H1 (cell line): ENCODE measurements around the gene TP73. TPM values are rescaled to one million over a fixed set of nuclear protein-coding genes. Genes with fewer than 3 reads are reported as not detected.

Experiments used
- CTCF ChIA-PET: fragments of 300-600 bp; sonication (Branson Sonifier 250); formaldehyde crosslinking; loops from one replicate; lab custom pipeline; 2021; ENCODE audit not compliant: partially characterized antibody; lab: Charles Lee
- POLR2A ChIA-PET: fragments of 300-600 bp; sonication (Branson Sonifier 250); formaldehyde crosslinking; loops from one replicate; lab custom pipeline; 2021; ENCODE audit warnings: inconsistent platforms; ENCODE audit not compliant: partially characterized antibody; lab: Charles Lee
- DNase-seq, 2 experiments: peaks; one replicate each; pipeline versions ENCODE4 v3.0.0 to v3.0.0-alpha.2; 2010 to 2022; ENCODE audit warnings: low spot score in 2 of 2, low read depth in 1 of 2, mixed read lengths in 1 of 2
- FAIRE-seq: peaks from 2 replicates; lab custom pipeline; 2011; peaks lifted over from hg19 to GRCh38; lab: Jason Lieb, UNC
- H2AFZ ChIP-seq: 2 replicates; pipeline ENCODE4 v1.8.1; 2012; ENCODE audit warnings: low read length, inconsistent platforms
- H2AK5ac ChIP-seq: 2 replicates; pipeline ENCODE4 v1.6.1; 2013; ENCODE audit warnings: low read depth, low read length
- H2BK120ac ChIP-seq: replicated peaks from 2 replicates; pipeline ENCODE3; 2013; ENCODE audit warnings: low read depth, low read length, inconsistent platforms
- H2BK12ac ChIP-seq: 2 replicates; pipeline ENCODE4 v1.6.1; 2013; ENCODE audit warnings: low read depth, low read length
- H2BK15ac ChIP-seq: 2 replicates; pipeline ENCODE4 v1.6.1; 2013; ENCODE audit warnings: low read length
- H2BK20ac ChIP-seq: 2 replicates; pipeline ENCODE4 v1.6.1; 2013; ENCODE audit warnings: low read length
- H2BK5ac ChIP-seq: 2 replicates; pipeline ENCODE4 v1.6.1; 2013; ENCODE audit warnings: low read depth, low read length
- H3K14ac ChIP-seq: 2 replicates; pipeline ENCODE4 v1.6.1; 2013; ENCODE audit warnings: inconsistent platforms; ENCODE audit not compliant: insufficient read length
- H3K18ac ChIP-seq: 2 replicates; pipeline ENCODE4 v1.6.1; 2013; ENCODE audit warnings: low read length; ENCODE audit errors: extremely low read depth
- H3K23ac ChIP-seq: 2 replicates; pipeline ENCODE4 v1.6.1; 2013; ENCODE audit warnings: inconsistent platforms; ENCODE audit not compliant: insufficient read length
- H3K23me2 ChIP-seq: 2 replicates; pipeline ENCODE4 v1.6.1; 2013; ENCODE audit warnings: low read depth, low read length
- H3K27ac ChIP-seq: 2 replicates; pipeline ENCODE4 v1.6.1; 2011; ENCODE audit warnings: low read depth, low read length, inconsistent platforms
- H3K27me3 ChIP-seq, 4 experiments: replicated peaks in 1 of 4; 1 replicate in 1 of 4; 2 replicates in 3 of 4; pipeline versions ENCODE4 v1.6.1 to v1.8.1; 2011 to 2013; ENCODE audit warnings: low read length in 3 of 4, mild to moderate bottlenecking in 3 of 4, inconsistent platforms in 2 of 4, mixed read lengths in 2 of 4, moderate library complexity in 1 of 4; ENCODE audit not compliant: control insufficient read depth in 3 of 4, insufficient read depth in 3 of 4; ENCODE audit errors: extremely low read depth in 1 of 4
- H3K36me3 ChIP-seq, 4 experiments: 2 replicates each; pipeline versions ENCODE4 v1.6.1 to v1.8.1; 2011 to 2013; ENCODE audit warnings: mild to moderate bottlenecking in 4 of 4, low read length in 3 of 4, moderate library complexity in 2 of 4, control low read depth in 1 of 4, inconsistent platforms in 1 of 4; ENCODE audit not compliant: insufficient read depth in 4 of 4, control insufficient read depth in 2 of 4
- H3K4ac ChIP-seq: replicated peaks from 2 replicates; pipeline ENCODE3; 2013; ENCODE audit warnings: low read length, low read depth, mixed read lengths, inconsistent platforms; ENCODE audit not compliant: insufficient read length
- H3K4me1 ChIP-seq, 4 experiments: replicated peaks in 1 of 4; 1 replicate in 1 of 4; 2 replicates in 3 of 4; pipeline versions ENCODE4 v1.6.1 to v1.8.1; 2011 to 2013; ENCODE audit warnings: low read length in 3 of 4, inconsistent platforms in 2 of 4, mixed read lengths in 1 of 4; ENCODE audit not compliant: insufficient read depth in 4 of 4, control insufficient read depth in 3 of 4
- H3K4me2 ChIP-seq, 2 experiments: 2 replicates each; pipeline versions ENCODE4 v1.6.1 to v1.8.1; 2011 to 2013; ENCODE audit warnings: low read depth in 2 of 2, low read length in 2 of 2, control low read depth in 1 of 2, inconsistent platforms in 1 of 2, mild to moderate bottlenecking in 1 of 2; ENCODE audit not compliant: insufficient read depth in 1 of 2
- H3K4me3 ChIP-seq, 4 experiments: fragments of 200-600, 300-600 bp in 1 of 4; sonication (generic), shearing (Covaris generic), sonication (Bioruptor Twin) in 1 of 4; 2 replicates each; pipeline versions ENCODE4 v1.5.1 to v1.8.1; 2011 to 2016; ENCODE audit warnings: low read length in 4 of 4, low read depth in 3 of 4, control low read depth in 2 of 4, inconsistent platforms in 2 of 4, mild to moderate bottlenecking in 2 of 4, mixed read lengths in 1 of 4, moderate library complexity in 1 of 4; ENCODE audit not compliant: insufficient read depth in 2 of 4; ENCODE audit errors: extremely low read depth in 1 of 4
- H3K56ac ChIP-seq: replicated peaks from 2 replicates; pipeline ENCODE3; 2013; ENCODE audit warnings: low read depth, mild to moderate bottlenecking, mixed read lengths, low read length, inconsistent platforms; ENCODE audit not compliant: insufficient read length
- H3K79me1 ChIP-seq: 2 replicates; pipeline ENCODE4 v1.6.1; 2013; ENCODE audit warnings: low read depth, low read length, control low read depth
- H3K79me2 ChIP-seq, 2 experiments: 2 replicates each; pipeline versions ENCODE4 v1.6.1 to v1.8.1; 2012 to 2013; ENCODE audit warnings: low read length in 2 of 2, mild to moderate bottlenecking in 2 of 2, inconsistent platforms in 1 of 2; ENCODE audit not compliant: insufficient read depth in 2 of 2, control insufficient read depth in 1 of 2
- H3K9ac ChIP-seq, 4 experiments: replicated peaks in 1 of 4; 1 replicate in 1 of 4; 2 replicates in 3 of 4; pipeline versions ENCODE4 v1.6.1 to v1.8.1; 2011 to 2013; ENCODE audit warnings: low read depth in 3 of 4, low read length in 3 of 4, control low read depth in 2 of 4, mild to moderate bottlenecking in 2 of 4, moderate library complexity in 2 of 4, inconsistent platforms in 1 of 4; ENCODE audit errors: extremely low read depth in 1 of 4
- H3K9me3 ChIP-seq, 2 experiments: 2 replicates each; pipeline versions ENCODE4 v1.6.1 to v1.8.1; 2012 to 2013; ENCODE audit warnings: mild to moderate bottlenecking in 2 of 2, moderate library complexity in 2 of 2, control low read depth in 1 of 2, inconsistent platforms in 1 of 2, low read depth in 1 of 2, low read length in 1 of 2, mixed read lengths in 1 of 2; ENCODE audit not compliant: insufficient read depth in 2 of 2
- H4K20me1 ChIP-seq, 2 experiments: replicated peaks in 1 of 2; 2 replicates each; pipeline versions ENCODE3 to v1.8.1; 2011 to 2013; ENCODE audit warnings: inconsistent platforms in 2 of 2, low read length in 2 of 2, mild to moderate bottlenecking in 1 of 2; ENCODE audit not compliant: insufficient read depth in 2 of 2, control insufficient read depth in 1 of 2
- H4K5ac ChIP-seq: 2 replicates; pipeline ENCODE4 v1.6.1; 2013; ENCODE audit warnings: low read length, low read depth, mixed read lengths, inconsistent platforms; ENCODE audit not compliant: insufficient read length
- H4K8ac ChIP-seq: 2 replicates; pipeline ENCODE4 v1.8.0; 2013; ENCODE audit warnings: mild to moderate bottlenecking, moderate library complexity, low read length, inconsistent platforms; ENCODE audit not compliant: insufficient read depth; ENCODE audit errors: extremely low read depth
- H4K91ac ChIP-seq: replicated peaks from 2 replicates; pipeline ENCODE3; 2013; ENCODE audit warnings: low read length, mixed read lengths, inconsistent platforms; ENCODE audit not compliant: insufficient read length
- ASH2L ChIP-seq: fragments of 200-600, 300-600 bp; sonication (generic); IDR thresholded peaks from one replicate; pipeline ENCODE4 v1.7.1; 2017; ENCODE audit warnings: low read length
- EZH2 ChIP-seq: fragments of 200-600 bp; sonication (generic); IDR thresholded peaks from 2 replicates; pipeline ENCODE4 v1.7.1; 2012; ENCODE audit warnings: low read depth, mild to moderate bottlenecking, moderate library complexity, low read length, inconsistent platforms; ENCODE audit not compliant: severe bottlenecking
- RFX5 ChIP-seq: IDR thresholded peaks from 2 replicates; pipeline ENCODE4 v1.6.1; 2011; ENCODE audit warnings: low read depth, low read length, improper control_type of control experiment, borderline replicate concordance
- SIN3A ChIP-seq, 2 experiments: IDR thresholded peaks in 1 of 2; conservative IDR thresholded peaks in 1 of 2; 2 replicates each; pipeline ENCODE4 v1.6.1; 2011 to 2012; ENCODE audit warnings: low read length in 2 of 2, improper control_type of control experiment in 1 of 2, low read depth in 1 of 2, mild to moderate bottlenecking in 1 of 2
- WGBS, 2 experiments: shearing (Covaris generic) in 1 of 2; methylation state at CpG; one replicate each; pipeline versions ENCODE4 v1.1.6 to v1.1.7; 2013 to 2015; ENCODE audit warnings: low lambda C conversion rate in 2 of 2, mixed read lengths in 2 of 2, inconsistent platforms in 1 of 2, low coverage in 1 of 2, missing lambda C conversion rate in 1 of 2; ENCODE audit not compliant: insufficient replicate concordance in 2 of 2, insufficient coverage in 1 of 2, insufficient read length in 1 of 2; ENCODE audit errors: extremely low coverage in 1 of 2, missing lambda C conversion rate in 1 of 2; 5-methylcytosine and 5-hydroxymethylcytosine counted together
- polyA plus RNA-seq, 7 experiments: library from polyadenylated mRNA; depleted of rRNA in 3 of 7; stranded (reverse) in 5 of 7; unstranded in 2 of 7; fragments of >200 nt in 5 of 7; fragments of 200-250 nt in 2 of 7; gene quantifications; 1 replicate in 5 of 7; 2 replicates in 1 of 7; 4 replicates in 1 of 7; pipeline versions ENCODE4 v1.2.1 to v1.2.3, GENCODE V29; 2011 to 2013; ENCODE audit warnings: missing spikeins in 2 of 7, mixed read lengths in 2 of 7
- total RNA-seq: library from RNA; stranded (reverse); fragmentation: NEBNext Ultra II Directional; extraction: Animal tissue kit (Norgen Biotek cat#: 25700); gene quantifications from 2 replicates; pipeline ENCODE4 v1.2.1, GENCODE V29; 2021

Gene TP73
- total and polyA plus RNA-seq, 2 of the 8 experiments (the other 6 are each of a cell fraction or from before 2014, with no cell fraction given): 2.6 to 3.1 TPM

DNA sequence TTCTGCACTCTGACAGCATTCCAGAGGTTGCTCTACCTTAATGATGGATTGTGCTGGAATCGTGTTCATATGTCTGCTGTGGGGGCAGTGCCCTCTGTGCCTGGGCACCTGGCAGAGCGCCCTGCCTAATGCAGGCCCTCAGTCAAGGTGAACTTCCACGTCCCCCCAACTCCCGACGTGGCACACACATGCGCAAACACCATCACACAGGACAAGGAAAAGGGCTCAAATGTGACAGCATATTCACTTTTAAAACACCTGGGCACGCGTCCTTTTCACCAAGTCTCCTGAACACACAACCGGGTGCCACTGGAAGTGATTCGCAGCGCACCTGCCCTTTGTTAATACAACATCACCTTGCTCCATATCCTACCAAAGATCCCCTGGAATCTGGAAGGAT is 15.8 kb upstream of the TP73 start:
- Histone ChIP-seq H3K9ac (no peak overlapping the region), H3K27ac (no peak overlapping the region), H3K4me1 (peaks cover 0 to 6% (median 1%) of the 10 kb centered on the region in 4 experiments; a peak in 3 of 7 replicates), H2BK20ac (no peak overlapping the region), H2BK5ac (no peak overlapping the region), H3K79me2 (no peaks in the 10 kb centered on the region), H4K5ac (no peak overlapping the region), H2BK120ac (no peak overlapping the region), H4K20me1 (peaks cover 0 to 12% of the 10 kb centered on the region in 2 experiments), H3K36me3 (peaks cover 6 to 25% (median 9%) of the 10 kb centered on the region in 4 experiments; a peak in 6 of 8 replicates), H3K56ac (no peak overlapping the region), H2AFZ (no peak overlapping the region), H3K18ac (no peak overlapping the region), H3K27me3 (no peaks in the 10 kb centered on the region), H4K8ac (no peak overlapping the region), H3K23ac (no peak overlapping the region), H3K23me2 (no peaks in the 10 kb centered on the region), H3K9me3 (no peaks in the 10 kb centered on the region), H3K14ac (no peak overlapping the region), H3K4me3 (no peak overlapping the region), H3K4me2 (no peak overlapping the region), H3K79me1 (peaks cover 5% of the 10 kb centered on the region), H2AK5ac (no peak overlapping the region), H2BK12ac (no peak overlapping the region), H3K4ac (no peak overlapping the region), H2BK15ac (no peak overlapping the region), H4K91ac (no peak overlapping the region)
- CTCF ChIA-PET: interaction anchor here (1.7 kb wide), 1 partner anchor 15 kb away, joined by 8 read pairs; no protein-coding TSS in a partner anchor
- 95% methylated on average over 11 of the region's 11 CpGs; no CpG with 5 or more reads in 1 of the 2 experiments for WGBS, 2 experiments
- no peak for TF ChIP-seq EZH2
- TF ChIP-seq ASH2L: no peak
- TF ChIP-seq RFX5: no peak
- TF ChIP-seq SIN3A (conservative IDR thresholded peaks at IDR 0.05 in 1 of 2, IDR thresholded peaks at IDR 0.05 in 1 of 2; ENCODE audit: low read depth in 1 of 2, low read length in 2 of 2): no peak
- POLR2A ChIA-PET: no interaction called here
- FAIRE-seq: no peak
- no peak for DNase-seq
